GM10248 (cell line): ENCODE data around the gene ACOXL.

Experiments used
- CTCF ChIA-PET: fragments of 300-600 bp; sonication (Branson Sonifier 250); formaldehyde crosslinking; extraction: SDS; loops from one replicate; lab custom pipeline; 2021; ENCODE audit warnings: antibody characterized with exemption; lab: Yijun Ruan, JAX
- POLR2A ChIA-PET: fragments of 350-650 bp; sonication (Branson Sonifier 250); formaldehyde crosslinking; extraction: SDS; loops from one replicate; lab custom pipeline; 2020; ENCODE audit warnings: antibody characterized with exemption; lab: Yijun Ruan, JAX
- DNase-seq: peaks from one replicate; pipeline ENCODE4 v3.0.0; 2012; ENCODE audit errors: extremely low spot score
- TF ChIP-seq, protein P1 (sequence below): IDR thresholded peaks from 2 replicates; pipeline ENCODE4 v1.5.1; 2012; ENCODE audit warnings: mild to moderate bottlenecking, low read depth; ENCODE audit errors: extremely low read depth, missing control alignments, control extremely low read depth

Gene ACOXL

DNA sequence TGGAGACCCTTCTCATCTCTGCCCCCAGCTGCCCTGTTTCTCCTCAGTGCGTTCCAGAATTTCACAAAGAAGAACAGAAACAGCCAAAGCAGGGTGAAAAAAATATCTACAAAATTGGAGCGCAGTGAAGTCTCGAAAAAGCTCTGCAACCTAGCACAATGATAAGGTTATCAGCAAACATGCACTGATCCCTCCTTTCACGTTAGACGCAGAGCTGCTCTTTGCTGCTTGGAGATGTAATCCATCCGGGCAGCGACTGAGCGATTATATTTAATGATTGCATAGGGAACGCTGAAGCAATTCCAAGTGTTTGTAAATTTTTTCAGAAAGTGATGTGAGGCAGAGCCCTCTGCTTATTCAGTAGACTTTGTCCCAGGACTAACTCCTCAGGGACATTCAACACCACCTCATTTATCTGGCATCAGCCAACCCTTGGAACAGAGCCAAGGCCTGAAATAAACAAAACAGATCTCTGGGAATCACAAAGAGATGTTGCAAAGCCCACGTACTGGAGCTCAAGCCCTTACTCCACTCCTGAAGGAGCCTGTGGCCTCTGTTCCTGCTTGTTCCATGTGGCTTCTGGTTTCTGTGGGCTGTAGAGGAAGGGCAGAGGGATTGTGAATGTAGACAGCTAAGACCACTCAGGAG lies 215.8 kb downstream of the ACOXL start:
- ChIA-PET POLR2A (no interaction called here), CTCF (no interaction called here)
- no peak for DNase-seq
- TF ChIP-seq, protein P1, sequence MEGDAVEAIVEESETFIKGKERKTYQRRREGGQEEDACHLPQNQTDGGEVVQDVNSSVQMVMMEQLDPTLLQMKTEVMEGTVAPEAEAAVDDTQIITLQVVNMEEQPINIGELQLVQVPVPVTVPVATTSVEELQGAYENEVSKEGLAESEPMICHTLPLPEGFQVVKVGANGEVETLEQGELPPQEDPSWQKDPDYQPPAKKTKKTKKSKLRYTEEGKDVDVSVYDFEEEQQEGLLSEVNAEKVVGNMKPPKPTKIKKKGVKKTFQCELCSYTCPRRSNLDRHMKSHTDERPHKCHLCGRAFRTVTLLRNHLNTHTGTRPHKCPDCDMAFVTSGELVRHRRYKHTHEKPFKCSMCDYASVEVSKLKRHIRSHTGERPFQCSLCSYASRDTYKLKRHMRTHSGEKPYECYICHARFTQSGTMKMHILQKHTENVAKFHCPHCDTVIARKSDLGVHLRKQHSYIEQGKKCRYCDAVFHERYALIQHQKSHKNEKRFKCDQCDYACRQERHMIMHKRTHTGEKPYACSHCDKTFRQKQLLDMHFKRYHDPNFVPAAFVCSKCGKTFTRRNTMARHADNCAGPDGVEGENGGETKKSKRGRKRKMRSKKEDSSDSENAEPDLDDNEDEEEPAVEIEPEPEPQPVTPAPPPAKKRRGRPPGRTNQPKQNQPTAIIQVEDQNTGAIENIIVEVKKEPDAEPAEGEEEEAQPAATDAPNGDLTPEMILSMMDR: no peak

DNA sequence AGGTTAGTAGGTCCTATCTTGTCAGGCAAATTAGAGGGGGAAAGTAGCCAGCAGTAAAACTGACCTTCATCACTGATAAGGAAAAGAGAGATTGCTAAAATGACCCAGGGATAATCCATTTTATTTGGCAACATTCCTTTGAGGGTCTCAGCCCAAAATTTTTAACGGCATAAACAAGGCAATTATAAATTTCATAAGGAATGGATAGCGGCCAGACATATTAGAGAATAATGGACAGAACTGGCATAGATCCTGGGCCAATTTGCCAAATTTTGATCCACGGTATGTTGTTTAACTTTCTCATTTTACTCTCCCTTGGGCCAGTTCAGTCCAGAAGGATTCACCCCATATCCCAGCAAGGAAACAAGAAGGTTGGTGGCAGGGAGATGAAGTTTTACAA lies 217.9 kb downstream of the ACOXL start:
- no peak for DNase-seq
- POLR2A ChIA-PET: no interaction called here
- TF ChIP-seq, protein P1: no peak
- CTCF ChIA-PET: no interaction called here

DNA sequence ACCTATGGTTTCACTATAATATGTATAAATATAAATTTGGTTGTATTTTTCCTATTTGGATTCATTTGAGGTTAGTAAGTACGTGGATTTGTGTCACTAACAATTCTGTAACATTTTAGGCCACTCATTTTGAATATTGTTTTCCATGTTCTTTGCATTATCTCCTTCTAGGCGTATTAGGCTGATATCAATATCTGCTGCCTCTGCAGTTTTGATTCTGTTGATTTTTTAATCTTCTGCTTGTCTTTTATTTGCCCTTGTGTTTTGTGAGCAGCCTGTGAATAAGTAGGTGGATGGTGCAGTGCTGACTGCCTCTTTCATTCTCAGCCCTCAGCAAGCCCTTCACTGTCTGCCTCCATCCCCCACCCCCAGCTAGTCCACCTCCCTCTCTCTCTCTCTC lies 222.7 kb downstream of the ACOXL start:
- TF ChIP-seq, protein P1: no peak
- CTCF ChIA-PET: interaction anchor here (1.6 kb wide), 1 partner anchor 60 kb away, joined by 4 read pairs; no protein-coding TSS in a partner anchor
- POLR2A ChIA-PET: no interaction called here
- DNase-seq: no peak

DNA sequence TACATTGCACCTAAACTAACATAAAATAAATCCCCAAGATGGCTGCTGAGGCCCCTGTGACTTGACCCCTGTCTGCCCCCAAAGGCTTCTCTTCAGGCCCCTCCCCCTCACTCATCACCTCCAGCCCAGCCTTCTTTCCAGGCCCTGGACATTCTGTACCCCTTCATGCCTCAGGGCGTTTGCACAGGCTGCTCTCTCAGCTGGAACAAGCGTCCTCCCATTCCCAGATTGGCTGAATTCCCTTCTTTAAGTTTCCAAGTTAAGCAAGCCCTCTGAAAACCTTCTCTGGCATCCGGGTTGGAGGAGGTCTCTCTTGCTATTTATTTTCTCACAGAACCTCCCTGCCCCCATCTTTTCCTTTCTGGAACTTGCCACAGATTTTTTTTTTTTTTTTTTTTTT lies 223.2 kb downstream of the ACOXL start:
- ChIA-PET CTCF (interaction anchor here (1.6 kb wide), 1 partner anchor 59 kb away, joined by 4 read pairs; no protein-coding TSS in a partner anchor), POLR2A (no interaction called here)
- DNase-seq: no peak
- TF ChIP-seq, protein P1: no peak

DNA sequence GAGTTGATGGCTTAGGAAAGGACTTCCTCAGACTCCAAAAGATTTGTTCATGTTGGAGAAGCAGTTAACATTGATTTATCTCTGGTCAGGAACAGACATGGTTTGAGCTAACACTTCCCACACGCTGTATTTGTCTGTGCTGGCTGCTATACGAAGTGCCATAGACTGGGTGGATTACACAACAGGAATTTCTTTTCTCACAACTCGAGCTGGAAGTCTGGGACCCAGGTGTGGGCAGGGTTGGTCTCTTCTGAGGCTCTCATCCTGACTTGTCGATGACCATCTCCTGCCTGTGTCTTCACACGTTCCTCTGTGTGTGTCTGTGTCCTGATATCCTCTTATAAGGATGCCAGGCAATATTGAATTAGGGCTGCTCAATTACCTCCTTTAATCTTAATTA lies 224.9 kb downstream of the ACOXL start:
- no peak for DNase-seq
- TF ChIP-seq, protein P1: no peak
- POLR2A ChIA-PET: no interaction called here
- CTCF ChIA-PET: no interaction called here

DNA sequence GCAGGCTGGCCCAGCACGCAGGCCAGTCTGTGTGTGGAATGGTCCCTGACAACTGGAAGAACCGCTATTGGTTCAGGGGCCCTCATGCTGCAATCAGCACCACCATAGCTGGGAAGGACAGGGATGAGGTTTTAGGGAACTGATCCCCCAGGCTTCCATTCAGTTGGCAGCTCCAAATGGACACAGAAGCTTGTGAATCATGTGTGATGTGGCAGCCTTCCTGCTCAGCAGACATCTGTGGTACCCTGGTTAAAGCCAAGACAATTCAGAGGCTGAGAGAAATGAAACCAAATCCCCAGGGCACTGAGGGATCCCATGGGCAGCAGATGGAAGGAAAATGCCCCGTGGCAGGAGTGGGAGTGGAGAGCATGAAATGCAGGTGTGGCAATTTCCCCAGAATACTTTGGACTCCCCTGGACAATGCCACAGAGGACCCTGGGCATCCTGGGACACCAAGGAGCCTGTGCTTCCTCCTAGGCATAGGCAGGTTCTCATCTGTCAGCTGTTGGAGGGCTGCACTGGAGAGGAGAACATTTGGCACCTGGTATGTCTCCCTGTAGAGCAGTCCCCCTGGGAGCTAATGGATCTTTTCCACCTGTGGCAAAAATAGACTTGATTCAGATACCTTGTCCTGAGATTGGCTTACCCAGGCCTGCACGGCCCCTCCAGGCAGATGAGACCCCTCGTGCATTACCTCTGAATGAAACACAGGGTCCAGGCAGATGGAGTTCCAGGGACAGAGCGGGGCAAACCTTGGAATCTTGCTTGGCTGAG lies 226.2 kb downstream of the ACOXL start:
- ChIA-PET POLR2A (no interaction called here), CTCF (no interaction called here)
- no peak for DNase-seq
- TF ChIP-seq, protein P1: no peak
